ENCODE measurements around the gene SLC31A1.

SLC31A1 gene

DNA sequence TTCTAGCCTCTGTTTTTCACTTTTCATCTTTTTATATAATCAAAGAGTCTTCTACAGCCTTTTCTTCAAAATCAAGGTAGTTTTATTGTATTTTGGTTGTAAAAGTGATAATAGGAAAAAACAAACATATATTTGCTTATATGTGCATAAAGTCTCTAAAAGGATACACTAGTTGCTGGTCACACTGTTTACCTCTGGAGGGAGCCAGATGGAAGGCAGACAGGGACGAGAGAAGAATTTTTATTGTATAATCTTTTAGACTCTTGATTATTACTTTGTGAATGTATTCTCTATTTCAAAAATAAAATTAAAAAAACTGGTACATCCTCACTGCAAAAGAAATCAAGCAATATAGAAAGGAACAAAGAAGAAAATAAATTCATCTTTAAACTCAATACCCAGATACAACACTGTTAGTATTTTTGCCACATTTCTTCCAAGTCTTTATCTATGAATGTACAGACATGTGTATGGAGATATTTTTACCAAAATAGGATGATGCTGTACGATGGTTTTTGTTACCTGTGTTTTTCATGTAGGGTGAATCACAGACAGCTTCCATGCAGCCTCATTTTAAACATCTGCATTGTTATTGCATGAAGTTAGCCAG is 88.0 kb downstream of the SLC31A1 start:
- no peak for DNase-seq

DNA sequence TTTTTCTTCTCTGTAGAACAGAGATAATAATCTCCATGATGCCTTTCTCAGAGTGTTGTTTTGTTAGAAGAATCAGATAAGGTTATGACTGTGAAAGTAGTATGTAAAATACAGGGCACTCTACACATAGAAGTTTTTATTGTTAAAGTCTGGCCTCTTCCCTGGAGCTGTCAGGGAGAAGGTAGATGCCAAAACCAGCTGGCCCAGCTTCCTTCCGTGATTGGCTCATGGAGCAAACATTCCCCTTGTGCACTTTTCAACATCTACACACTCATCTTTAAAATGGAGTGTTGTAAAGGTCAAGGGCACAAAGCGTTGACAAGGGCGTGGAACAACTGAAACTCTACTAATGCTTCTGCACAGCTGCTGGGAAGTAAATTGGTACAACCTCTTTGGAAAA is 89.2 kb downstream of the SLC31A1 start:
- DNase-seq, result no peak

DNA sequence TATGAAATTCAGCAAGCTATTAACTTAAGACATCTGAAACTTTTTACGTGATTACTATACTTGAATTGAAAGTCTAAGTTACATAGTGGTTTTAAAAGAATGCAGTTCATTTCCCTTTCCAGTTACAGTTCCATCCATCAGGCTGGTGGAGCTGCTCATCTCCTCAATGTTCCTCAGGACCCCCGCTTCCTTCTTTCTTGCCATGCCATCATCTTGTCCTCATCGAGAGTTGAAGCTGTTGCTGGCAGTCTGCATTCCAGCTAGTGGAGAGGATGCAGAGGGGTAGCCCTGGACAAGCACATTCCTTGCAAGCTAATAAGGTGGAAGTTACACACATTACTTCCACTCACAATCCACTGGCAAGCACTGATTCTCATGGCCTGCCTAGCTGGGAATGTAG is 90.6 kb downstream of the SLC31A1 start:
- no peak for DNase-seq

DNA sequence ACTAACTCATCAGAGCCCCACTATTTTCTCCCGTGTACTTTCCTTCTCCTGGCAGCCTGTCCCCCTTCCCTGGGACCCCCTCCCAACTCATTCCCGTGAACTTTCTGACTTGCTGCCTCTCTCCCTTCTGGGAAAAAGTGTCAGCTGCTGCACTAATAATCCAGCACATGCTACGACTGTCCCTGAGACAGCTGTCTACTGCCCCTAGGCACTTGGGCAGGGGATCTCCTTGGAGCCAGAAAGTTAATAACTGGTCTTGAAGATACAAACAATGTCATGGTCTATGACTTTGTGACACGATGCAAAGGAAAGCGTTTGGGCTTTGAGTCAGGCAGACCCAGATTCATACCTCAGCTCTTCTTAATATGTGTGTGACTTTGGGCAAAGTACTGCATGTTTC is 91.9 kb downstream of the SLC31A1 start:
- DNase-seq, result peak; percentile 28

Measured in right hindlimb (tissue), 1 donor.